ENCODE data around the gene EFCAB3.

EFCAB3 gene

GRCh38 chr17:62388856-62389255, 8.5 kb downstream of the EFCAB3 start:
- TF ChIP-seq EZH2 (IDR thresholded peaks at IDR 0.05; ENCODE audit: borderline replicate concordance, low read length) (no peak), CTCF (IDR thresholded peaks at IDR 0.05; ENCODE audit: low read length) (no peak)
- Histone ChIP-seq H3K4me2 (ENCODE audit: low read length) (no peak overlapping the region), H3K9ac (ENCODE audit: low read length) (no peak overlapping the region), H3K36me3 (ENCODE audit: insufficient read depth, low read length) (no peaks in the 10 kb centered on the region), H3K27me3 (ENCODE audit: insufficient read depth, low read length) (peaks cover 5% of the 10 kb centered on the region; the same call in 1 of the 2 replicates), H3K9me3 (ENCODE audit: low read length) (no peaks in the 10 kb centered on the region), H3K4me1 (ENCODE audit: insufficient read depth, low read length, severe bottlenecking) (no peaks in the 10 kb centered on the region), H3K79me2 (ENCODE audit: insufficient read depth, low read length) (no peaks in the 10 kb centered on the region), H3F3A (ENCODE audit: insufficient read depth, low read length) (no peaks in the 10 kb centered on the region), H3K4me3 (ENCODE audit: low read depth, low read length, poor library complexity, severe bottlenecking) (no peak overlapping the region), H3K27ac (ENCODE audit: low read depth, low read length, poor library complexity, severe bottlenecking) (no peak overlapping the region), H4K20me1 (ENCODE audit: insufficient read depth, low read length) (no peaks in the 10 kb centered on the region), H2AFZ (ENCODE audit: low read length) (no peak overlapping the region), H3K9me2 (ENCODE audit: low read depth, low read length) (no peaks in the 10 kb centered on the region)

GRCh38 chr17:62392908-62393307, 12.6 kb downstream of the EFCAB3 start:
- Histone ChIP-seq H3F3A (ENCODE audit: insufficient read depth, low read length) (no peaks in the 10 kb centered on the region), H4K20me1 (ENCODE audit: insufficient read depth, low read length) (no peaks in the 10 kb centered on the region), H3K9me3 (ENCODE audit: low read length) (no peaks in the 10 kb centered on the region), H3K36me3 (ENCODE audit: insufficient read depth, low read length) (no peaks in the 10 kb centered on the region), H3K27ac (ENCODE audit: low read depth, low read length, poor library complexity, severe bottlenecking) (no peak overlapping the region), H2AFZ (ENCODE audit: low read length) (no peak overlapping the region), H3K9ac (ENCODE audit: low read length) (no peak overlapping the region), H3K4me1 (ENCODE audit: insufficient read depth, low read length, severe bottlenecking) (no peaks in the 10 kb centered on the region), H3K4me2 (ENCODE audit: low read length) (no peak overlapping the region), H3K79me2 (ENCODE audit: insufficient read depth, low read length) (no peaks in the 10 kb centered on the region), H3K4me3 (ENCODE audit: low read depth, low read length, poor library complexity, severe bottlenecking) (no peak overlapping the region), H3K9me2 (ENCODE audit: low read depth, low read length) (no peaks in the 10 kb centered on the region), H3K27me3 (ENCODE audit: insufficient read depth, low read length) (no peaks in the 10 kb centered on the region)
- no peak for TF ChIP-seq CTCF (IDR thresholded peaks at IDR 0.05; ENCODE audit: low read length)
- no peak for TF ChIP-seq EZH2 (IDR thresholded peaks at IDR 0.05; ENCODE audit: borderline replicate concordance, low read length)

GRCh38 chr17:62398891-62399290, 18.5 kb downstream of the EFCAB3 start:
- no peak overlapping the region for H2AFZ ChIP-seq (ENCODE audit: low read length)
- no peaks in the 10 kb centered on the region for H3K9me3 ChIP-seq (ENCODE audit: low read length)
- TF ChIP-seq CTCF (IDR thresholded peaks at IDR 0.05; ENCODE audit: low read length) (no peak), EZH2 (IDR thresholded peaks at IDR 0.05; ENCODE audit: borderline replicate concordance, low read length) (no peak)
- no peaks in the 10 kb centered on the region for H3K36me3 ChIP-seq (ENCODE audit: insufficient read depth, low read length)
- H3K27me3 ChIP-seq (ENCODE audit: insufficient read depth, low read length): no peaks in the 10 kb centered on the region
- H3K9me2 ChIP-seq (ENCODE audit: low read depth, low read length): no peaks in the 10 kb centered on the region
- H3K27ac ChIP-seq (ENCODE audit: low read depth, low read length, poor library complexity, severe bottlenecking): no peak overlapping the region
- H3K4me3 ChIP-seq (ENCODE audit: low read depth, low read length, poor library complexity, severe bottlenecking): no peak overlapping the region
- H3K4me1 ChIP-seq (ENCODE audit: insufficient read depth, low read length, severe bottlenecking): no peaks in the 10 kb centered on the region
- H4K20me1 ChIP-seq (ENCODE audit: insufficient read depth, low read length): no peaks in the 10 kb centered on the region
- H3K4me2 ChIP-seq (ENCODE audit: low read length): no peak overlapping the region
- no peaks in the 10 kb centered on the region for H3K79me2 ChIP-seq (ENCODE audit: insufficient read depth, low read length)
- H3K9ac ChIP-seq (ENCODE audit: low read length): no peak overlapping the region
- H3F3A ChIP-seq (ENCODE audit: insufficient read depth, low read length): no peaks in the 10 kb centered on the region

All from OCI-LY1 (cell line).